ENCODE data around the gene PHIP.
"Not testable (repeated sequence)": the region's sequence is repeated elsewhere in the genome, so short reads cannot be mapped to it uniquely, and the experiment has no call there.

PHIP gene

DNA sequence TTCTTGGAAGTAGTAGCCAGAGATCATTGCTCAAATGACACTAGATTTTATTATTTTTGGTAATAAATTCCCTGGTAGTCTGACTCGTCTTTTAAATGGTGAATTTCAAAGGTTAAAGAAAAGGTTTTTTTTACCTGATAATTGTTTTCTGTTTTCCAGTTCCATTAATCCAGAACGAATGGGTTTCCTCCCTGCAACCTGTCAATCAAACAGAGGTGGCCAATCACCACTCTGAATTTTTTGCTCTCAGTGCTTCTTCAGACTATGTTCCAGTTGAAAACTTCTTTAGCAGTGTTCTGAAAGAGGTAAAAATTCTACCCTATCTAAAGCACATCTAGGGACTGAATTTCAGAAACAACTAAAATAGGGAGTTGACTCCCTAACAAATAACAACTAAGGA lies 73.8 kb downstream of the PHIP start:
- no peak for DNase-seq

DNA sequence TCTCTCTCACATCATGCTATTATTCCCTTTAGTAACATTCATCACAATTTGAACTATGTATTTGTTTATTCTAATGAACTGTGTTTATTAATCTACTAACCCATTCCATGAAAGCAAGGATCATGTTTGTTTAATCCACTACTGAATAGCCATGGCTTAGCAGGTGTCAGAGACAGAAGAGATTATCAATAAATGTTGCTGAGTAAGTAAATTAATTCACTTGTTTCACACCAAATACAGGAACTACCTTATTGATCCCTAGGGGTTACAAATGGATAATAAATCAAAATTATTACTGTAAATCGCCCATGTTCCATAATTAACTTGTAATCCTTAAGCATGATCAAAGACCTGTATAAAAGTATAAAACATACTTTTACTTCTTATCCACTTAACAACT lies 76.6 kb downstream of the PHIP start:
- no peak for DNase-seq

DNA sequence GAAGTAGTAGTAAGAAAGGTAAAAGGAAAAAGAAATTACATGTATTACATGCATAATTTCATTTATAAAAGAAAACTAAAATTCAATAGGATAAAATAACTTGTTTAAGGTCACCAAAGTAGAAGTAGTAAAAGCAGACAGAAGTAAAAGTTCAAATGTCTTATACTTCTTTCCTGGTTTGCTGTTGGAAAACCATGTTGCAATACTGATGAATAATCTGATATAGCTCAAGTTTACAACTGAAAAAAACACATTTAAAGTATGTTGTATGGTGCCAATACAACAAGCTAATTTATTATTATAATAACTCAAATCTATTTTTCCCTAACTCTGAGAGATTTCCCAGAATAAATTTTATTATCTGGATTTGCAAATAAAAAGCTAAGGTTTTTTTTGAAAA lies 78.3 kb downstream of the PHIP start:
- DNase-seq, result no peak

DNA sequence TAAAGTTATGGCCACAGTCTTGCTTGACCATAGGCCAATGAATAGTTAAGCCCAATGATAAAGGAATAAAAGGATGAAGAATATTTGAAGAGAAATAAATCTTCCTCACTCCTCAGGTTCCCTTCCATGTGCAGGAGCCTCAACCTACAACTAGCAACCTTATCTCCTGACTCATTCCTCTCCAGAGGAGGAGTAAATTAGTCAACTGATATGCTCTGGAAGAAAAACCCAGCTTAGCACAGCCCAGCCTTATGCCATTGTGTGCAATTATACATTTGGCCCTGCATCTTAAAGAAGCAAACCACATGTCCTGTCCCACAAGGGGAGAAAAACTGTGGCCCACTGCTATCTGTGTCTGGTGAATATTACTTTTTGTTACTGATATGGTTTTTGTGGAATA lies 82.1 kb downstream of the PHIP start:
- DNase-seq, result no peak

DNA sequence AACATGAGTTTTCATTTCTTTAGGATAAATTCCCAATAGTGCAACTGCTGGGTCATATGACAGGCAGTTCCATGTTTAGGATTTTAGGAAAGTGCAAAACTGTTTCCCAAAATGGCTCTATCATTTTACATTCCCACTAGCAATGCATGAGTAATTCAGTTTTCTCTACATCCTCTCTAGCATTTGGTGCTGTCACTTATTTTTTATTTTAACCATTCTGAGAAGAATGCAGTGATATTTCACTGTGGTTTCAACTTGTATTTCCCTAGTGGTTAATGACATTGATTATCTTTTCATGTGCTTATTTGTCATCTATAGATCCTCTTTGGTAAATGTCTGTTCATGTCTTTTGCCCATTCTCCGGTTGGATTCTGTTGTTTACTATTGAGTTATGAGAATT lies 82.7 kb downstream of the PHIP start:
- DNase-seq, result no peak

DNA sequence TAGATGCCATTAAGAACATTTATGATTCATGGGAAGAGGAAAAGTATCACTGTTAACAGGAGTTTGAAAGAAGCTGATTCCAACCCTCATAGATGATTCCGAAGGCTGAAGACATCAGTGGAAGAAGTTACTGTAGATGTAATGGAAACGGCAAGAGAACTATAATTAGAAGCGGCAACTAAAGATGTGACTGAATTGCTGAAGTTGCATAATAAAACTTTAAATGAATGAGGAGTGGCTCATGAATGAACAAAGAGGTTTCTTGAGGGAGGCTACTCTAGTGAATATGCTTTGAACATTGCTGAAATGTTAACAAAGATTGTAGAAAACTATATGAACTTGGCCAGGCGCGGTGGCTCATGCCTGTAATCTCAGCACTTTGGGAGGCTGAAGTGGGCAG lies 84.1 kb downstream of the PHIP start:
- no peak for DNase-seq

DNA sequence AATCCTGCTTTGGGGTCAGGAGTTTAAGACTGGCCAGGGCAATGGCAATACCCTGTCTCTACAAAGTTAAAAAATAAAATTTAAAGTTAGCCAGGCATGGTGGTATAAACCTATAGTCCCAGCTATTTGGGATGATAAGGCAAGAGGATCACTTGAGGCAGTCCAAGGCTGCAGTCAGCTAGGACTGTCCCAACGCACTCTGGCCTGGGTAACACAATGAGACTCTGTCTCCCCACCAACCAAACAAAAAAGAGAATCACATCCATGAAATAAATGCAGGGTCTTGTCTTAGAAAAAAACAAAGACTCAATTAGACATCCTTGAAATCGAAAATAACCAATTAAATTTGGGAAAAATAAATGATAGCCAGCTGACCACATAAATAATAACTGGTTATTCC lies 88.9 kb downstream of the PHIP start:
- no peak for DNase-seq

DNA sequence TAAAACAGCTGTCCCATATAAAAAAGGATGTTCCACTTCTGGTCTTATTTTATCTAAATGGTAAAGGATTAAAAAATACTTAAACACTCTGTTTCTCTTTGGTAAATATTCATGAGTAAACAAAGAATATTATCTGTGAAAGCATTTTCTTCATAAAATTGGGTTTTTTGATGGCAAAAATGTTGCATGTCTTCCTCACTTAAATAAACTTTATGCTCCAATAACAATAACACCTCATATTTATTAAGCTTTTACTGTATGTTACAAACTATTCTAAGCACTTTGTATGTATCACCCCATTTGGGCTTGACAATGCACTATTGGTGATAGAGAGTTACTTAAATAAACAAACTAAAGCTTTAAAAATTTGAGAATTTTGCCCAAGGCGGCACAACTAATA lies 91.9 kb downstream of the PHIP start:
- no peak for DNase-seq

DNA sequence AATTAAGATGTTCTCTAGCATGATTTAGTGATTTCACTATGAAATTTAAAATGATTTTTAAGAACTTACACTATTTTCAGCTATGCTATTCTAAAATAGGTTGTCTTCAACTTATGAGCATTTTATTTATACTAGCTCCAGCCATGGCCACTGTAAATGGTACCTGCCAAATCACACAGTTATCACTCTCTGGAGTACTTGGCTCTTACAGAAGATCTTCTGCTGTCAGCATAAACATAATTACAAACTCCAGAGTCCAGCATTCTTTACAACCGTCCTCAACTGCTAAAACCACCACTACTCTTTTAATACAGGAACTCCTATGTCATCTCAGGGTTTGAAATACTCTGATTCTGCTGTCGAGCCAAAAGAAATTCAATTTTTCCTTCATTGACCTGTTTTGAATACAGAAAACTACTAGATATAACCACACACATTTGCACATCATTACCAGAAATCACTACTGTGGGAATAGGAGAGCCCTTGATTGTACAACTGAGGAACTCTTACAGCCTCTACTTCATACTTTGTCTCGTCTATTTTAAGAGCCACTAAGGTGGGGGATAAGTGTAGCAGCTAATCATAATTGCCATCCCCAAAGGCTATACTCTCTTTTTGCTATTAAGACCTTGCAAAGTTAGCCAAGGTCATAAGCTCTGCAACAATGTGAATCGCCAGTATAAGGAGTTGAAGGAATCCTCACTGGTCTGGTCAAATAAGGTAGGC lies 93.7 kb downstream of the PHIP start:
- no peak for DNase-seq

DNA sequence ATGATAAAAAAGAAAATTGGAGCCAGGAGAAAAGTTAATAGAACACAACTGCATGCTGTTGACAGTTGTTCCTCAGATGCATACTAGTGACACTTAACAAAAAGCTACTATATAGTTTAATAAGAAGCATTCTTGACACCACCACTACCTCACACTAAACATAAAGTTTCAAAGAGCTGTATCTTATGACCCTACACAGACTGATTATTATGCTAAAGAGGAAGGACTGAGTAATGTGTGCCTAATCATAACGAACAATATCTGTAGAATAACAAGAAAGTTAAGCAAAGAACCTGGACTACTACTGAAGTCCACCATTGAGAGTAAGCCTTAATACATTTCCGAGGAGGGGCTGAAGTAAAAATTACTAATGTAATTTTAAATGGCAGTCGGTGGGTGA lies 110.9 kb downstream of the PHIP start:
- DNase-seq, result no peak

DNA sequence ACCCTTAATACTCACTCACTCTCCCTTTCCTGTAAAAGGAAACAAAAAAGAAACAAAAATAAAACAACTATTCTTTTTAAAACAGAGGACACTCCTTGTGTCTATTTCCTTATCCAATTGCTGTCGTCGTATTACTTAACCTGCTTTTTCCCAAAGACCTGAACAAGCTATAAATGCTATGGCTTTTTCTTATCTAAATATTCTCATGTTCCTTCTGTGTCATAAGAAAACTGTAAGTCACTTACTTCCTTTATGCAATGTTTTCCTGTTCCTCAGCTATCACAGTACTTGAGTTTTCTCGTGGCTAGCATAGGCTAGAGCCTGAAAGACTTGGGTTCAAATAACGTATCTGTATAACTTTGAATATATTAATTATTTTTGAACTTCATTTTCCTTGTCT lies 111.5 kb downstream of the PHIP start:
- DNase-seq, result no peak

DNA sequence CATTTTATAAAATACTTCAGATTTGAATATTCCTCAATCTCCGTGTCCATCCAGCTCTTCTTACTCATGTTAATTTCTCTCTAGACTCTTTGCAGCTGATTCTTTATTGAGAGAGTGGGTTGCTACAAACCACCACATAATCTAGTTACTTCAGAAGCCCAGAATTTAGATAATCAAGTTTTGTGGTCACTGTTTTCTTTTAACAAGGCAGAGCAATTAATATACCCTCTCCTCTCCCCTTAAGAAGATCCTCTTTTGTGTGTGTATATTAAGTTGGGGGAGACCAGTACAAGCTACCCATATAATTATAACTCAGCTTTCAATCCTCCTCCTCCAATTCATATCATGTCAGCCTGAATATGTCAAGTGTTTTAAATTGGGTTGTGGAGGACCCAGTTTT lies 115.6 kb downstream of the PHIP start:
- no peak for DNase-seq

DNA sequence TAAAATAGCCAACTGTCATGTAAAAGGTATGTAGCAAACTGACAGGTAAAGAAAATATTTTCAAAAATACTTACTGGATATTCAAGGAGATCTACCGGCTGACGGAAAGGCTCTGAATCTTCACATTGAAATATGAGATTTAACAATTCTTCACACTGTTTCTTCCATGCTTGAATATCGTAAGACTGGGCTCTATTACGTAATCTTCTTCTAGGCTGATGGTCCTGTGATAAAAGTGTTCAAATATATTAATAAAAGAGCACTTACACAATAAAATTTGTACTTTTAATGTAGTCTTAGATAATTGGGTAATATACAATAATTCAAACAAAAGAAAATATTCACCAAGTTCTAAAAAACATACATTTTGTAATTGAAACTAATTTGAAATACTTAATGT lies 123.3 kb downstream of the PHIP start:
- no peak for DNase-seq

DNA sequence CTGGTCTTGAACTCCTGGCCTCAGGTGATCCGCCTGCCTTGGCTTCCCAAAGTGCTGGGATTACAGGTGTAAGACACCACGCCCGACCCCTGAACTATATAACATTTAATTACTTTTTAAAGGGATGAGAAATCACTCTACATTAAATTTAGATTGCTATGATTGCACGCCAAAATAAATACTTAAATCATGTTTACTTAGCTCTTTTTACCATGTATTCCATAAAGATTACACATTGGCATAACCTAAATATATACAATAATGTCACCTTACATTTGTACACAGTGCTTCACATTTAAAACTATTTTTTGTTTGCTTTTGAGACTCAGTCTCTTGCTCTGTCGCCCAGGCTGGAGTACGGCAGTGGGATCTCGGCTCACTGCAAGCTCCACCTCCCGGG lies 124.3 kb downstream of the PHIP start:
- DNase-seq, result no peak

DNA sequence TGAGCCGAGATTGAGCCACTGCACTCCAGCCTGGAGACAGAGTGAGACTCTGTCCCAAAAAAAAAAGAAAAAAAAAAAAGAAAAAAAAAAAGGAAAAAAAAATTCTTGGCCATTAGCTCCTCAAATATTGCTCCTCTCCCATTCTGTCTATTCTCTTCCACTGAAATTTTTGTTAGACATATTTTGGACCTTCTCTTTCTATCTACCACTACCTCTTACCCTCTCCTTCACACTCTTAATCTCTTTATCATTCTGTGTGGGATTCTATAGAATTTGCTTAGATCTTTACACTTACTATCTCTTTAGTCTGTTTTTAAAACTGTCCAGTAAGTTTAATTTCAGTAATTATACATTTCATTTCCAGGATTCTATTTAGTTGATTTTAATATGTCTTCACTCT lies 125.7 kb downstream of the PHIP start:
- DNase-seq, result no peak

DNA sequence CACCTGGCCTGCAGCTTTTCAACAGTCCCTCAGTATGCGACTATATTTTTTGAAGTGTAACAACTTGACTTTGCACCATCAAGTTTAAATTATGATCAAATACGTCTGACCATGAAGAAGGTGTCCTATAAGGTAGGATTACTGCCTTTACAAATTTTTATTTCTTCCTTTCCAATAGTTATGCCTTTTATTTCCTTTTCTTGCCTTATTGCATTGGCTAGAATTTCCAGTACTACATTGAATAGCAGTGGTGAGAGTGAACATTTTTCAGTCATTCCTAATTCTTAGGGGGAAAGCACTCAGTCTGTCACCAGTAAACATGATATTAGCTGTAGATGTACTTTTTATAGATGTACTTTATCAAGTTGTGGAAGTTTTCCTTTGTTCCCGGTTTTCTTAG lies 129.3 kb downstream of the PHIP start:
- no peak for DNase-seq

DNA sequence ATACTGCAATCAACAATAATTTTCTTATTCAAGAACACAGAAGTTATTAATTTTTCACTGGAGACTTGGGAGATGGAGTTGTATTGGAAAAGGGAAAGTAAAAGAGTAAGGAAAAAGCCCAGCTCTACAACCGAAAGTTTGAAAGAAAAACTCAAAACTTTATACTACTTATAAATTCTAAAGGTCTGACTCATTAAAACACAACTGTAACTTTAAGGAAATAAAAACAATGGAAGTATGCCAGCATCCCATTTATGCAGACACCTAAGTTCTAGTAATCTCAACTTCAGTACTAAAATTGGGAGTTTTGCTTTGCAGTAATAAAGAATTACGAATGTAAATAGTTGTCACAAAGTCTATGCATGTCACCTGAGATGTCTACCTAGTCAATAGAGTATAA lies 130.1 kb downstream of the PHIP start:
- DNase-seq, result no peak

DNA sequence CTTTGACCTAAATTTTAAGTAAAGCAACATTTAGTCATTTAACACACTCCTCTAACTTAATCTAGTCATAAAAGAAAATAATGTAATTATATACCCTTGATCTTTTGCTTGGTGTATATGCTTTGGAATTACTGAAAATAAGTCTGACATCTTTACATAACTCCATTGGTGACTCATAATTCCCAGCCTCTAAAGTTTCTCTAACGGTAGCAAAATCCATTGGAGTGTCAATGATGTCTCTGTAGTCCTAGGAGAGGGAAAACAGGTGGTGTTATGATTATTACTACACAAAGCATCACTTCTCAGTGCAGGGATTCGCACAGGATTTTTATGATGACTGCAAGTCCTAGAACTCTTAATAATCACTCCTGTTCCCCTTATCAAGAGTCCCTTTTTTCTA lies 130.5 kb downstream of the PHIP start:
- DNase-seq, result no peak

DNA sequence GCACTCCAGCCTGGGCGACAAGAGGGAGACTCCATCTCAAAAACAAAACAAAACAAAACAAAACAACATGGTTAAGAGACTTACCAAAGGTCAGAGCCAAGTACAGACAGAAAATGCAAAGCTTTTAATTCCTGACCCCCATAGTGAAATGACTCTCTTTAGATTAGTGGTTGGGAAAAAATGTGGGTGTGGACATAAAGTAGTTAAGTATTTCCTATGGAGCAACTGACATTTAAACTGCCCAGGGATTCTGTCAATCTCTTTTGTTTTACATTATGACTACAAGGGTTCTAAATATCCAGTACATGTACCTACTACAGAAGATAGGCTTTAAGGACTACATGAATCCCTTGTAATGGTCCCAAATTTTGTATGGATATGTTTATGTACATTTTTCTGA lies 135.6 kb downstream of the PHIP start:
- no peak for DNase-seq

DNA sequence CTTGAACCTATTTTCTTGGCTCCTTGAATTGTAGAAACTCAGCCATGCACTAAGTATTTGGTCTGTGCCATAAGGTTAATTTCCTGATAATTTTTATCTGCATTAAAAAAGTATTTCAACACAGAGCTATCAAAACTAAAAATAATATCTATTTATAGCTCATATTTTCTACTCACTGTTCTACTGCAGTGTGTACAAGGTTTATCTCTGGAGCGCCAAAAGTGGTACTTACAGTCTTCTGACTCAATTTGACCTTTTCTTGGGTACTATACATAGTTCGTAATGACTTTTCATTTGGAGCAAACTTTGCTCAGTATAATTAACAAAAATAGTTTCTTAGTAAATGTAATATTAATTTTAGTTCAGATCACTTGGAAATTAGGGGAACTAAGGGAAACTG lies 141.5 kb downstream of the PHIP start:
- DNase-seq, result no peak

DNA sequence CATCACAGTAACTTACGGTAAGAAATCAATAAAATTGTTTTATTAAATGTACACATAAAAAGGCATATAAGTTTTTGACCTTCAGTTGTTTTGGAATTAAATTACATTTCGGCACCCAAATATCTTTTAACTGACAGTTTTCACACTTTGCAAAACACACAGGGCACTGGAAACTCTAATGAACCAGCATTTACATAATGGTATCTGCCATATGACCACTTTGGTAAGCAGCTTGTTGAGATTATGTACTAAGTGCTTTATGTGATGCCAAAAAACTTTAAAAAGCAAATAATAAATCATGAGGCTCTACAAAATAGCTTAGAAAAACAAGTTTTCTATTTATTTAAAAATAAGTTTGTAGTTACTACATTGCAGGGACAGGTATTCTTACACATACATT lies 142.5 kb downstream of the PHIP start:
- DNase-seq, result no peak

DNA sequence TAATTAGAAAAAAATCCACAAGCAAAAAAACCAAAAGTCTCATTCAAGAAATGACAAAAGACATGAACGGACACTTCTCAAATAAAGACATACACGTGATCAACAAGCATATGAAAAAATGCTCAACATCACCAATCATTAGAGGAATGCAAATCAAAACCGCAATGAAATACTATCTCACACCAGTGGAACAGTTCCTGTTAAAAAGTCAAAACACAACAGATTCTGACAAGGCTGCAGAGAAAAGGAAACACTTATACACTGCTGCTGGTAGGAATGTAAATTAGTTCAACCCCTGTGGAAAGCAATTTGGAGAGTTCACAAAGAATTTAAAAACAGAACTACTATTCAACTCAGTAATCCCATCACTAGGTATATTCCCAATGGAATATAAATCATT lies 152.7 kb downstream of the PHIP start:
- no peak for DNase-seq

DNA sequence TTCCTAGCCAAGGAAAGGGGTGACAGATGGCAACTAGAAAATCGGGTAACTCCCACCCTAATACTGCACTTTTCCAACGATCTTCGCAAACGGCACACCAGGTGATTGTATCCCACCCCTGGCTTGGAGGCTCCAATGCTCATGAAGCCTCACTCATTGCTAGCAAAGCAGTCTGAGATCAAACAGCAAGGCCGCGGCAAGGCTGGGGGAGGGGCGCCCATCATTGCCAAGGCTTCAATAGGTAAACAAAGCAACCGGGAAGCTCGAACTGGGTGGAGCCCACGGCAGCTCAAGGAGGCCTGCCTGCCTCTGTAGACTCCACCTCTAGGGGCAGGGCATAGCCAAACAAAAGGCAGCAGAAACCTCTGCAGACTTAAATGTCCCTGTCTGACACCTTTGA lies 156.9 kb downstream of the PHIP start:
- DNase-seq, result not testable (repeated sequence)

DNA sequence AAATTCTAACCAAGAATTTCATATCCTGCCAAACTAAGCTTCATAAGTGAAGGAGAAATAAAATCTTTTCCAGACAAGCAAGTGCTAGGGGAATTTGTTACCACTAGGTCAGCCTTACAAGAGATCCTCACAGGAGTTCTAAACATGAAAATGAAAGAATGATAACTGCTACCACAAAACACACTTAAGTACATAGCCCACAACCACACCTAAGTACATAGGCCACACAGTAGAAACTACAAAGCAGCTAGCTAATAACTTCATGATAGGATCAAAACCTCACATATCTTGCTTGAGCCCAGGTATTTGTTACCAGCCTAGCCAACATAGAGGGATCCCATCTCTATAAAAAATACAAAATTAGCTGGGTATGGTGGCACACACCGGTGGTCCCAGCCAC lies 160.3 kb downstream of the PHIP start:
- DNase-seq, result no peak

DNA sequence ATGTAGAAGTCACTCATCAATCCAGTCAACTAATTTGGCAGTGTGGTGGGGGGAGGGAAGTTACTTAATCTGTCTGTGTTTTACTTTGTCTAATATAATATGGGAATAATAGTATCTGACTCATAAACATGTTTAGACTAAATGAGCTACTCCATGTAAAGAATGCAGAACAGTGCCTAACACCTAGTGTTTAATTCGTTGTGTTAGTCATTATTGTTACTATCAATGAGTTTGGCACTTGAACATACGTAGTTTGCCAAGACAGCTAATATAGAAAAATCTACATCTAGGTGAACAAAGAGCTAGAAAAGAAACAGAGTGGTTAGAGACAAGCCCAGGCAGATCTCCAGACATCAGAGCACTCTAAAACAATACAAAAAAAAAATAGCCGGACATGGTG lies 161.6 kb downstream of the PHIP start:
- no peak for DNase-seq
